ENCODE data around the gene OGA. TPM values are rescaled to one million over a fixed set of nuclear protein-coding genes. Genes with fewer than 3 reads are reported as not detected.

OGA gene
- total RNA-seq, 2 experiments from 2014 or later: 125 to 130 TPM

DNA sequence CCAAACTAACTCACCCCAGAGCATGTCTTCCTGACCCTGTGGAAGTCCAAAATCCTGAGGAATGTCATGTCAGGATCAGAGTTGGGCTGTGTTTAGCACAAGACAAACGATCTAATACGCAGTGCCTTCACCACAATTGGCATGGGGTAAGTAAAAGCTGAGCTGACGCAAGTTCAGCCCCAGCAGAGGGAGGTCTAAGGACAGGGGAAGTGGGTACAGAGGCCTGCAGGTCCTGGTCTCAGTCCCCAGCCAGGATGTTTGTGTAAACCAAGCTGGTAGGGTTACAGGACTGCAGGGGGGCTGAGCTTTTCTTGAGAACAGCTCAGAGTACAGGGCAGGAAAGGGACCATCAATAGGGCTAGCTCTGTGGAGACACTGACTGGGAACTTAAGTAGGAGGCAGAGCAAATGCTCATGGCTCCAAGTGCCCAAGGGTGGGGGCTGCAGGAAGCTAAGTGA is 30.7 kb upstream of the OGA start:
- peaks cover 2% of the 10 kb centered on the region for H3K27me3 Mint-ChIP-seq
- CTCF ChIA-PET: interaction anchor here (0.8 to 10.8 kb wide), 5 partner anchors 8 to 222 kb away, joined by 3 to 151 read pairs (median 4); partner anchors contain the start of gene HPS6
- peaks cover 6% of the 10 kb centered on the region for H3K4me1 Mint-ChIP-seq (ENCODE audit: low read depth)
- no peak for ATAC-seq
- DNase-seq: no peak
- H3K27ac Mint-ChIP-seq: no peak overlapping the region
- POLR2A ChIA-PET: no interaction called here
- no peaks in the 10 kb centered on the region for H3K9me3 Mint-ChIP-seq
- intact Hi-C loops (cut with micrococcal nuclease): no loop called here
- H3K36me3 Mint-ChIP-seq (ENCODE audit: low read depth): peaks cover 2% of the 10 kb centered on the region
- no peak overlapping the region for H3K4me3 Mint-ChIP-seq
- TF ChIP-seq, protein P1, sequence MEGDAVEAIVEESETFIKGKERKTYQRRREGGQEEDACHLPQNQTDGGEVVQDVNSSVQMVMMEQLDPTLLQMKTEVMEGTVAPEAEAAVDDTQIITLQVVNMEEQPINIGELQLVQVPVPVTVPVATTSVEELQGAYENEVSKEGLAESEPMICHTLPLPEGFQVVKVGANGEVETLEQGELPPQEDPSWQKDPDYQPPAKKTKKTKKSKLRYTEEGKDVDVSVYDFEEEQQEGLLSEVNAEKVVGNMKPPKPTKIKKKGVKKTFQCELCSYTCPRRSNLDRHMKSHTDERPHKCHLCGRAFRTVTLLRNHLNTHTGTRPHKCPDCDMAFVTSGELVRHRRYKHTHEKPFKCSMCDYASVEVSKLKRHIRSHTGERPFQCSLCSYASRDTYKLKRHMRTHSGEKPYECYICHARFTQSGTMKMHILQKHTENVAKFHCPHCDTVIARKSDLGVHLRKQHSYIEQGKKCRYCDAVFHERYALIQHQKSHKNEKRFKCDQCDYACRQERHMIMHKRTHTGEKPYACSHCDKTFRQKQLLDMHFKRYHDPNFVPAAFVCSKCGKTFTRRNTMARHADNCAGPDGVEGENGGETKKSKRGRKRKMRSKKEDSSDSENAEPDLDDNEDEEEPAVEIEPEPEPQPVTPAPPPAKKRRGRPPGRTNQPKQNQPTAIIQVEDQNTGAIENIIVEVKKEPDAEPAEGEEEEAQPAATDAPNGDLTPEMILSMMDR (IDR thresholded peaks at IDR 0.05): no peak

DNA sequence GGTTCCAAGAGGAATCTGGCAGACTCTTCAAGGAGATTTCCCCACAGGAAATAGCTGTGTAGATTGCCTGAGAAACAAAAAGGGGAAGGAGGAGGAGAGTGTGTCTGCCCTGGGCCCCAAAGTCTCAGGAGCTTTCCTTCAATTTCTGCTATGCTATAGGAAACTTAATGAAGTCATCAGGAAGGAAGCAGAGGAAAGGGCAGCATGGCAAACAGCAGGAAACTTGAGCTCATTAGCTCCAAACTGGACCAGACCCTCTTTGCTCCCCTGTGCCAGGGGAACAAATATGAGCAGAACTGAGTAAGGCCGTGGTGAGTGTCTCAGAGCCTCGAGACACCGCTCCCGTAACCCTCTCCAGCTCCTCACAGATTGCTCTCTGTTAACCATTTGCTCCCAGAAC is 30.2 kb upstream of the OGA start:
- H3K4me1 Mint-ChIP-seq (ENCODE audit: low read depth): peaks cover 6% of the 10 kb centered on the region
- H3K4me3 Mint-ChIP-seq: no peak overlapping the region
- CTCF ChIA-PET: interaction anchor here (1.0 to 10.8 kb wide), 4 partner anchors 8 to 222 kb away, joined by 3 to 151 read pairs (median 18); partner anchors contain the start of gene HPS6
- DNase-seq (no peak), ATAC-seq (no peak)
- TF ChIP-seq, protein P1 (IDR thresholded peaks at IDR 0.05): no peak
- peaks cover 2% of the 10 kb centered on the region for H3K36me3 Mint-ChIP-seq (ENCODE audit: low read depth)
- H3K9me3 Mint-ChIP-seq: no peaks in the 10 kb centered on the region
- no peak overlapping the region for H3K27ac Mint-ChIP-seq
- H3K27me3 Mint-ChIP-seq: peaks cover 2% of the 10 kb centered on the region
- POLR2A ChIA-PET: interaction anchor here (1.0 kb wide), 1 partner anchor 78 kb away, joined by 3 read pairs; no protein-coding TSS in a partner anchor
- intact Hi-C loops (cut with micrococcal nuclease): no loop called here

DNA sequence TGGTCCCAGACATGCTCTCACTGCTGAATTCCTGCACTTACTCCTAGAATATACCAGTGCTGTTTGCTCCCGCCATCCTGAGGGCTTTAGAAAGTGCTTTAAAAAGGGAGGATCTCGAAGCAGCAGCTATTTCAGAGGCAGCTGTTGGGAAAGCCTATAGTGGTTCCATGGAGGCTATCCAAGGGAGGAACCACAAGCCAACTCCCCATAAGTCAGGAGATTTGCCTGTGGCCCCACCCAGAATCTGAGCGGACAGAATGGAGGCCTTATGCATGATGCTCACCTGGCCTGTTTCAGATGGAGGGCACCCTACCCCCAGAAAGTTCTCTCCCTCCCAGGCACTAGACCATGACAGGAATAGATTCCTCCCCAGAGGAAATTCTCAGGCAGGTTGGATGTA is 27.6 kb upstream of the OGA start:
- intact Hi-C loops (cut with micrococcal nuclease): no loop called here

DNA sequence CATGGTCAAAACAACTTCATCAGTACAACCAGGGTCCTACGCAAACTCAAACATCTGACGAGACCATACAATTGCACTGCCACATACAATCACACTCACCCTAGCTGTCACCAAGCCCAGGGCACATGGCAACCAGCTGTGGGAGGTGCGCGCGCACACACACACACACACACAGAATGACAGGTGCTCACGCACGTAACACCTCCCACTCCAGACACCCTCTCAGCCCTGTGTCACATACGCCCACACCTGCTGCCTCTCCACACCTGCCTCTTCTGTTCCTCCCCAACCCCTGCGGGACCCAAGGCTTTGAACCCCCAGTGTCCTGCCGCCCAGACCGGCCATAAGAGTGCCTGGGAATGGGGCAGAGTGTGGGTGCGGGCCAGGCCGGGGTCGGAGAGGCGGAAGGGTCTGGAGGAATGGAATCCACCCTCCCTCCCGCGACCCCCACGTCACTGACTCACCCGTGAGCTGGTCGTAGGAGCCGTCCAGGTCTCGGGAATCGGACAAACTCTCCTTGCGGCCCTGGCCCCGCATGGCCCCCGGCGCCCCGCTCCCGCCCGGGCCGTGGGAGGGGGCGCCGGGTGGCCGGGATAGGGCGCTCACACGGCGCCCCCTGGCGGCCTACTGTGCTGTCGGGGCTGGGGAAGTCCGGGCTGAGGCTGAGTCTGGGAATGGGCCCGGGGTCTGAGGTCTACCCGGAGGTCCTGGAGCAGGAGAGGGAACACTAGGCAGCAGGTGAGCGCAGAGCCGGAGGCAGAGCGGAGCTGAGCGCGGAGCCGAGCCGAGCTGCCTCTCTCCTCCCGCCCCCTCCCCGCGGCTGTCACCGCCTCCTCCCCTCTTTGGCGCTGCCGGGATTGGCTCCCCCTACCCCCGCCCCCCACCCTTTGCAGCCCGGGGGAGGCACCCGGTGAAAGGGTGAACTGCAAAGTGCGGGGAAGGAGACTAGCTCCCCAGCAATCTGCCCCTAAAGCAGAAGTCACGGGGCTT is 25.1 kb upstream of the OGA start, which contains the start of gene KCNIP2:
Gene KCNIP2, minus strand, starts transcription at position 769 of the 990 bp plus-strand sequence. Its CDS starts 232 bp downstream, at position 537.
- peak within 1 kb of the TSS; percentile 66 for H3K4me3 Mint-ChIP-seq
- peaks cover 43% of the 10 kb centered on the region for H3K4me1 Mint-ChIP-seq (ENCODE audit: low read depth)
- H3K27ac Mint-ChIP-seq: no peak within 1 kb of the TSS
- H3K36me3 Mint-ChIP-seq (ENCODE audit: low read depth): peaks cover 2% of the 10 kb centered on the region
- TF ChIP-seq, protein P1 (IDR thresholded peaks at IDR 0.05): peak; percentile 81
- DNase-seq (peak; percentile 78), ATAC-seq (peak; percentile 55)
- ChIA-PET POLR2A (interaction anchor here (1.0 to 5.1 kb wide), 3 partner anchors 13 to 165 kb away, joined by 3 to 27 read pairs (median 8); partner anchors contain the start of gene OGA), CTCF (interaction anchor here (0.7 to 10.8 kb wide), 11 partner anchors 11 to 241 kb away, joined by 3 to 200 read pairs (median 4); partner anchors contain the start of genes HPS6 and OGA)
- intact Hi-C loops (cut with micrococcal nuclease): loop anchor here (5.0 kb wide), 1 partner anchor 229 kb away; no protein-coding TSS in a partner anchor
- H3K9me3 Mint-ChIP-seq: no peaks in the 10 kb centered on the region
- peaks cover 14% of the 10 kb centered on the region for H3K27me3 Mint-ChIP-seq

More for the DNA sequence above, 27.6 kb upstream of the OGA start:
- ChIA-PET POLR2A (no interaction called here), CTCF (interaction anchor here (0.5 to 10.8 kb wide), 5 partner anchors 10 to 225 kb away, joined by 3 to 151 read pairs (median 7); partner anchors contain the start of gene HPS6)
- H3K27ac Mint-ChIP-seq: no peak overlapping the region
- TF ChIP-seq, protein P1 (IDR thresholded peaks at IDR 0.05): no peak
- no peak overlapping the region for H3K4me3 Mint-ChIP-seq
- peaks cover 27% of the 10 kb centered on the region for H3K4me1 Mint-ChIP-seq (ENCODE audit: low read depth)
- H3K9me3 Mint-ChIP-seq: no peaks in the 10 kb centered on the region
- ATAC-seq (no peak), DNase-seq (no peak)
- H3K36me3 Mint-ChIP-seq (ENCODE audit: low read depth): peaks cover 2% of the 10 kb centered on the region
- peaks cover 12% of the 10 kb centered on the region for H3K27me3 Mint-ChIP-seq

Measured in activated CD8-positive, alpha-beta T cell treated with anti-CD3 and anti-CD28 coated beads for 36 hours (primary cell).